ENCODE results near the gene ZNF423.

Gene ZNF423

DNA sequence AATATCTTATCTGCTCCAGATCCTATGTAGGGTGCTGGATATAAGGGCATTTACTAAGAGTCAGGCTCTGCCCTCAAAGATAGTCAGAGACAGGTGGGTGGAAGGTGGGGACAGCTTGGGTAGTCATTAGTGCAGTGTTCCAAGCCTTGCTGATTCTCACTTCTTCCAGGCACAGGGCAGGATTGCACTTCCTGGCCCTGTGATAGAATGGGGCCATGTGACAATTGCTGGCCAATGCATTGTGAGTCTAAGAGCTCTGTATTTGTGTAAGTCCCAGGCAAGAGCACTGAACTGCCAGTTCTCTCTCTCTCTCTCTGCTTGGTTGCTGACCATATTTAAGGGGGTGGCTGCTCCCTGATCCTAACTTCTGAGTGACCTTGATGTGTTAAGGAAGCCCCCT lies 370.2 kb downstream of the ZNF423 start:
- DNase-seq = no peak

- no peak for DNase-seq
Measured at GRCh38 chr16:49484936-49485335, 371.0 kb downstream of the ZNF423 start.

- no peak for DNase-seq
Measured at GRCh38 chr16:49484451-49484849, 371.5 kb downstream of the ZNF423 start.

GRCh38 chr16:49483651-49484450 lies 372.1 kb downstream of the ZNF423 start:
- DNase-seq = no peak

- no peak for DNase-seq
Measured at GRCh38 chr16:49483251-49483650, 372.7 kb downstream of the ZNF423 start.

GRCh38 chr16:49482690-49483089 lies 373.2 kb downstream of the ZNF423 start:
- no peak for DNase-seq

- DNase-seq = no peak
Measured at GRCh38 chr16:49478616-49479015, 377.3 kb downstream of the ZNF423 start.

DNA sequence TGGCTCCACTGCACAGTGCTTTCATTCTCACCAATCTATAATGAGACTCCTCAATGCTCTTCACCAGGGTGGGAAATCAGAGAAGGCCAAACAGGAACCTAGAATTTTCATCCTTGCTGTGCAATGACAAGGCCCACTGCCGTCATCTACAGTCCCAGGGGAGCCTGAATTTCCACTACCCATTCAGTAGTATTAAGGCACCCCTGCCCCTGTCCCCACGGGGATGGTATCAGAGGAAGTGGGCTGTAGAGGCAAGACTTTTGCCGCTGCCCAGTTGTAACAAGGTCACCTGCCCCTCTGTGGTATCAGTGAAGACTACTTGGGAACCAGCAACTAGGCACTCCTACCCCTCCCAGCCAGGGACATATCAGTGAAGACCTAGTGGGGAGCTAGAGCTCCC lies 377.8 kb downstream of the ZNF423 start:
- DNase-seq = no peak

GRCh38 chr16:49477250-49477895 lies 378.5 kb downstream of the ZNF423 start:
- no peak for DNase-seq

- DNase-seq = peak; percentile 82
Measured at GRCh38 chr16:49474741-49475140, 381.2 kb downstream of the ZNF423 start.

- DNase-seq = no peak
Measured at GRCh38 chr16:49473773-49474172, 382.1 kb downstream of the ZNF423 start.

GRCh38 chr16:49473131-49473530 lies 382.8 kb downstream of the ZNF423 start:
- no peak for DNase-seq

DNA sequence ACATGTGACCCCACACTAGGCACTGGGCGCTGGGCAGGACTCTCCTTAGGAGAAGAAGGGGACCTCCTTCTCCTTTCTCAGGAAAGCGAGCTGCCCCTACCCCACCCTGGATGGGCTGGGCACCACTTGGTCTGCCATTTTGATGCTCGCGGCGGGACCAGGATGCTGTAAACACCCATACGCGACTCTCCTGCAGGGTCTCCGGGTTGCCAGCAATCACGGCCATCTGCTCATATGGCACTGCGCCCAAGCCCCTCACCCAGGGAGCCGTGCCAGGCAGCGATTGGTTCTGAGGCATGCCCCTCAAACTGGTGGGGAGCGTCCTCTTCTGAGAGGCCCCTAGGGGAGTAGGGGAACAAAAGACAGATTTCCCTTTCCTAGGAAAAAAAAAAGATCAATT lies 383.3 kb downstream of the ZNF423 start:
- peak; percentile 90 for DNase-seq

DNA sequence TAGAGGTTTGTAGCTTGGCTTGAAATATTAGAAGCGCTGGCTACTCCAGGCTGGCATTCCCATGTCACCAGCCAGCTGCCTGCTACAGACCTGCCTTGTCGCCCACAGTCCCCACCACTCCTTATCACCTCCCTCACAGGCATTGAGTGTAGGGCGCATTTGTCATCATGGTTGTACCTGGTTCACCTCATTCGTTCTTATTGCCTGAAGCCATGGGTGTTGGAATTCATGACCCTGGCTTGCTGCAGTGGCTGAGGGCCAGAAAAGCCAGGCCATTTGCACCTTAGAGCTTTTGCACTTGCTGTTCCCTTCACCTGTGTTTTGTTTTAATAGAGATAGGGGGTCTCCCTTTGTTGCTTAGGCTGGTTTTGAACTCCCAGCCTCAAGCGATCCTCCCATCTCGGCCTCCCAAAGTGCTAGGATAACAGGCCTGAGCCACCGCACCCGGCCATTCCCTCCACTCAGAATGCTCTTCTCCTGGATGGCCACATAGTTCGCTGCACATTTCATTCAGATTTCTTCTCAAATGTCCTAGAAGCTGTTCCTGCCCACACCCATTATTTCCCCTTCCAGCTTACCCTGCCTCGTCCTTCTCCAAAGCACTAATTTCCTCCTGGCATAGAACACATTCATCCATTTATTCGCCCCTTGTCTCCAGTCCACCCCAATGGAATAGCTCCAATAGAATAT lies 384.7 kb downstream of the ZNF423 start:
- DNase-seq = no peak

DNA sequence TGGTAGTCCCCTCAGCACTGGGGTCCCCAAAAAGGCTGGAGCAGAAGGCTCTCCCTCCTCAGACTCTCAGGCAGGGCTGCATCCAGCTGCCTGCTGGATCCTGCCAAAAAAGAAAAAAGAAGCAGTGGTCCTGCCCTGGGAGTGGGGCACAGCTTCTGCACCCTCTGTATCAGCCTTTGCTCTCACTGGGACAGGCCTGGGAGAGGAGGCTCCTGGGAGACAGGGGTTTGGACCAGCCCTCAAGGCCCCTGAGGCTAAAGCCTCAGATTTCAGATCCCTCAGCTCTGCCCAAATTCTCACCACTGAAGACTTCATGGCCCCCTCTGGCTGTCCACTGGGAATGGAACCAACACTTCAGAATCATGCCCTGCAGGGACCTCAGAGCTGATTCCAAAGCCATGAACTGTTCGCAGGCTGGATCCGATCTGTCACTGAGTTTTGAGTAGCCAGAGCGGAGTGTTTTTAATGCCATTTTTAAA lies 385.4 kb downstream of the ZNF423 start:
- DNase-seq = no peak

GRCh38 chr16:49469930-49470451 lies 385.9 kb downstream of the ZNF423 start:
- peak; percentile 1 for DNase-seq

GRCh38 chr16:49469311-49469670 lies 386.6 kb downstream of the ZNF423 start:
- no peak for DNase-seq

GRCh38 chr16:49468611-49469310 lies 387.2 kb downstream of the ZNF423 start:
- no peak for DNase-seq

GRCh38 chr16:49467540-49468372 lies 388.2 kb downstream of the ZNF423 start:
- no peak for DNase-seq

GRCh38 chr16:49466881-49467280 lies 389.0 kb downstream of the ZNF423 start:
- DNase-seq = no peak

- DNase-seq = no peak
Measured at GRCh38 chr16:49466529-49466831, 389.4 kb downstream of the ZNF423 start.
